CD4-positive, CD25-positive, alpha-beta regulatory T cell (primary cell): ENCODE measurements around the gene SGPP1. TPM values are rescaled to one million over a fixed set of nuclear protein-coding genes. Genes with fewer than 3 reads are reported as not detected.

Experiments used
- polyA plus RNA-seq, 4 donors: library from polyadenylated mRNA; unstranded; fragments of 300-500 nt; fragmentation: Illumina TruSeq; gene quantifications; one replicate each; pipeline ENCODE4 v1.2.3, GENCODE V29; 2021
- total RNA-seq: library from RNA; stranded (reverse); gene quantifications from one replicate; pipeline ENCODE4 v1.2.3, GENCODE V29; 2022

Gene SGPP1
- total and polyA plus RNA-seq, 5 donors from 2014 or later, result 24.9 to 38.6 (median 29.8) TPM

Other genes with a start within 250 kb of the SGPP1 start
- gene PPP2R5E, start 184.7 kb downstream of the SGPP1 start, total RNA-seq, result 50.3 TPM
- 10 to 100 TPM; 31.2 to 41.3 (median 33.3) TPM for gene PPP2R5E, start 184.7 kb downstream of the SGPP1 start, polyA plus RNA-seq
- 14.6 TPM for gene WDR89, start 86.2 kb downstream of the SGPP1 start, total RNA-seq
- gene WDR89, start 86.2 kb downstream of the SGPP1 start, polyA plus RNA-seq, result 10 to 100 TPM; 15.5 to 21.5 (median 20.2) TPM
- 348 TPM for gene SYNE2, start 124.9 kb upstream of the SGPP1 start, total RNA-seq
- gene SYNE2, start 124.9 kb upstream of the SGPP1 start, polyA plus RNA-seq, result 10 to 100 TPM; 25.6 to 44.9 (median 32.2) TPM